Fibroblast of lung (primary cell): Measurements from ENCODE around the gene DLG2. TPM values are rescaled to one million over a fixed set of nuclear protein-coding genes. Genes with fewer than 3 reads are reported as not detected.

Source experiments
- DNase-seq, 2 donors: peaks; one replicate each; pipeline versions ENCODE4 v3.0.0 to v3.0.0-alpha.2; 2010; ENCODE audit warnings: low read depth in 2 of 2
- H2AFZ ChIP-seq: 2 replicates; pipeline ENCODE4 v1.5.1; 2012; ENCODE audit warnings: low read length, control low read depth, inconsistent platforms
- H3K27ac ChIP-seq: 2 replicates; pipeline ENCODE4 v1.5.1; 2011; ENCODE audit warnings: low read length, control low read depth; ENCODE audit not compliant: insufficient read depth
- H3K27me3 ChIP-seq: 2 replicates; pipeline ENCODE4 v1.5.1; 2011; ENCODE audit warnings: mild to moderate bottlenecking, low read length; ENCODE audit not compliant: control insufficient read depth, insufficient read depth
- H3K36me3 ChIP-seq: 2 replicates; pipeline ENCODE4 v1.5.1; 2011; ENCODE audit warnings: low read length; ENCODE audit not compliant: control insufficient read depth, insufficient read depth
- H3K4me1 ChIP-seq: 2 replicates; pipeline ENCODE4 v1.5.1; 2011; ENCODE audit warnings: low read length; ENCODE audit not compliant: control insufficient read depth, insufficient read depth; ENCODE audit errors: extremely low read depth
- H3K4me2 ChIP-seq: 2 replicates; pipeline ENCODE4 v1.5.1; 2011; ENCODE audit warnings: low read length, control low read depth; ENCODE audit not compliant: insufficient read depth; ENCODE audit errors: extremely low read depth
- H3K4me3 ChIP-seq, 4 experiments: fragments of 200-600 bp in 1 of 4; sonication (generic) in 1 of 4; replicated peaks in 1 of 4; 2 replicates each; pipeline ENCODE4 v1.5.1; 2011 to 2016; ENCODE audit warnings: low read length in 4 of 4, low read depth in 3 of 4, mild to moderate bottlenecking in 3 of 4, control low read depth in 2 of 4, inconsistent platforms in 1 of 4, mixed read lengths in 1 of 4; ENCODE audit not compliant: insufficient read depth in 1 of 4; ENCODE audit errors: control extremely low read depth in 1 of 4
- H3K79me2 ChIP-seq: 2 replicates; pipeline ENCODE4 v1.5.1; 2012; ENCODE audit warnings: mild to moderate bottlenecking, low read length, inconsistent platforms; ENCODE audit not compliant: control insufficient read depth, insufficient read depth
- H3K9ac ChIP-seq: 2 replicates; pipeline ENCODE4 v1.5.1; 2011; ENCODE audit warnings: mild to moderate bottlenecking, low read length, control low read depth; ENCODE audit not compliant: insufficient read depth
- H3K9me3 ChIP-seq: 2 replicates; pipeline ENCODE4 v1.5.1; 2012; ENCODE audit warnings: low read depth, low read length; ENCODE audit not compliant: control insufficient read depth, insufficient read depth
- H4K20me1 ChIP-seq: 2 replicates; pipeline ENCODE4 v1.5.1; 2011; ENCODE audit warnings: low read length; ENCODE audit not compliant: control insufficient read depth, insufficient read depth; ENCODE audit errors: extremely low read depth
- CTCF ChIP-seq, 2 donors: IDR thresholded peaks in 1 of 2; conservative IDR thresholded peaks in 1 of 2; 1 replicate in 1 of 2; 2 replicates in 1 of 2; pipeline ENCODE4 v1.5.1; 2011 to 2012; ENCODE audit warnings: low read length in 2 of 2, control low read depth in 1 of 2, inconsistent platforms in 1 of 2, low read depth in 1 of 2, mild to moderate bottlenecking in 1 of 2
- EZH2 ChIP-seq: IDR thresholded peaks from 2 replicates; pipeline ENCODE4 v1.5.1; 2012; ENCODE audit warnings: low read length, control low read depth, mild to moderate bottlenecking; ENCODE audit errors: missing control alignments
- polyA plus RNA-seq, 2 donors: library from polyadenylated mRNA; depleted of rRNA in 1 of 2; stranded (reverse) in 1 of 2; unstranded in 1 of 2; fragments of >200 nt; gene quantifications; 2 replicates each; pipeline ENCODE4 v1.2.1, GENCODE V29; 2011 to 2012; ENCODE audit warnings: missing spikeins in 1 of 2
- total RNA-seq: library from RNA; depleted of rRNA; stranded (reverse); fragments of >200 nt; gene quantifications from 2 replicates; pipeline ENCODE4 v1.2.1, GENCODE V29; 2014

DLG2 gene
- total and polyA plus RNA-seq, 2 donors (not counting 1 experiment from before 2014, with no cell fraction given), result 0.77 to 2.3 TPM

DNA sequence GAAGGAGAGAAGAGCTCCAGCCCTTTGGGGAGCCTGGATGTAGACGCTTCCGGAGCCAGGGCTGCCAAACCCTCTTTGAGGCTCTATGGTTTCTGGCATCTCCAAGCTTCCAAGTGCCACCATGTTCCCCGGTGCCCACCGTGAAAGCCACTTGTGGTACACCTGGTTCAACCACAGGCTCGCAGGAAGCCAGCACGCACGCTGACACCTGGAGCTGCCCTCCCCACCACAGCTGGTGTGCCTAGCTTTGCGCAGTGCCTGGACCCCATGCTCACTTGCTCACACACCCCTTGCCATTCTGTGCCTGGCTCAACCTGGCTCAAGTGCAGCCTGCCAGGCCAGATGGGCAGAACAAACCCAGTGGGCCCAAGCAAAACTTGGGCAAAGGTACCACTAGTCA, 831.4 kb downstream of the DLG2 start:
- Histone ChIP-seq H3K4me1 (no peaks in the 10 kb centered on the region), H3K4me2 (no peak overlapping the region), H3K27ac (no peak overlapping the region), H3K9ac (no peak overlapping the region), H2AFZ (no peak overlapping the region), H3K79me2 (no peaks in the 10 kb centered on the region), H3K36me3 (no peaks in the 10 kb centered on the region), H4K20me1 (no peaks in the 10 kb centered on the region), H3K27me3 (no peaks in the 10 kb centered on the region), H3K4me3 (no peak overlapping the region), H3K9me3 (no peaks in the 10 kb centered on the region)
- no peak for DNase-seq
- TF ChIP-seq EZH2 (no peak), CTCF (conservative IDR thresholded peaks at IDR 0.05 in 1 of 2, IDR thresholded peaks at IDR 0.05 in 1 of 2; ENCODE audit: low read depth in 1 of 2, low read length in 2 of 2) (no peak)

DNA sequence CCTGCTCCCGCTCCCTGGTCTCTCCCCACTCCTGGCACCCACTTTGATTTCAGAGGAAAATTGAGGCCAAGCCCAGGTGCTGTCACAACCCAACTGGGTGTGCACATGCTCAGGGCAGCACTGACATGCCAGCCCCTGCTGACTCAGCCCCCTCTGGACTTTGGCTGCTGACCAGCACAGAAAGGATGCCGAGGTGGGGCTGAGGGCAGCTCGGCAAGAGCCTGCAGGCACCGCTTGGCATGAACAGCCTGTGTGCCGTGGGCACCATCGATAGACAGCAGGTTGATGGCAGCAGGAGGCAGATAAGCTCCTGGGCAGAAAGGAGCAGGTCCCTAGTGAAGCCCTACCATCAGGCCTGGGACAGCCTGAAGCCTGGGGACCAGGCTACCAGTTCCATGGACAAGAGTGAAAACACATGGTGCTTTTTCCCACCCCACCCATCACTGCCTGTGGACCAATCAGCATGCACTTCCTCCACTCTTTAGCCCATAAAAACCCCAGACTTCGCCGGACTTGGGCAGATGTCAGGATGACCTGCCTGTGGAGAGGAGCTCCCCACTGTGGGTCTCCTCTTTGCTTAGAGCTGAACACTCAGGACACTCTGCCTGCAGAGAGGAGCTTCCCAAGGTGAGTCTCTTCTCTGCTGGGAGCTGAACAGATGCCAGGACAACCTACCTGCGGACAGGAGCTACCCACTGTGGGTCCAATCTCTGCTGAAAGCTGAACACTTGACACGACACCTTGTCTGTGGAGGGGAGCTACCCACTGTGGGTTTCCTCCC, 832.3 kb downstream of the DLG2 start:
- no peaks in the 10 kb centered on the region for H3K4me1 ChIP-seq
- H3K4me3 ChIP-seq, result no peak overlapping the region
- no peaks in the 10 kb centered on the region for H3K36me3 ChIP-seq
- no peaks in the 10 kb centered on the region for H3K79me2 ChIP-seq
- no peaks in the 10 kb centered on the region for H3K27me3 ChIP-seq
- H3K9me3 ChIP-seq, result no peaks in the 10 kb centered on the region
- H3K4me2 ChIP-seq, result no peak overlapping the region
- H3K9ac ChIP-seq, result no peak overlapping the region
- H4K20me1 ChIP-seq, result no peaks in the 10 kb centered on the region
- TF ChIP-seq EZH2 (no peak), CTCF (conservative IDR thresholded peaks at IDR 0.05 in 1 of 2, IDR thresholded peaks at IDR 0.05 in 1 of 2; ENCODE audit: low read depth in 1 of 2, low read length in 2 of 2) (no peak)
- no peak overlapping the region for H2AFZ ChIP-seq
- no peak overlapping the region for H3K27ac ChIP-seq
- DNase-seq, result no peak

DNA sequence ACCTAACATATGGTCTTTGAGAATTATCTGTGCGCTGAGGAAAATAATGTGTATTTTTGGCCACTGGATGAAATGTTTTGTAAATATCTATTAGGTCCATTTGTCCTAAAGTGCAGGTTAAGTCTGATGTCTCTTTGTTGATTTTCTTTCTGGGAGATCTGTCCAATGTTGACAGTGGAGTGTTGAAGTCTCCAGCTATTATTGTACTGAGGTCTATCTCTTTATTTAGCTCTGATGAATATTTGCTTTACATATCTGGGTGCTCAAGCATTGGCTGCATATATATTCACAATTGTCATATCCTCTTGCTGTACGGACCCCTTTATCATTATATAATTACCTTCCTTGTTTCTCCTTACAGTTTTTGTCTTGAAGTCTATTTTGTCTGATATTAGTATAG, 833.8 kb downstream of the DLG2 start:
- TF ChIP-seq CTCF (conservative IDR thresholded peaks at IDR 0.05 in 1 of 2, IDR thresholded peaks at IDR 0.05 in 1 of 2; ENCODE audit: low read depth in 1 of 2, low read length in 2 of 2), result no peak
- TF ChIP-seq EZH2, result no peak
- H3K36me3 ChIP-seq, result no peaks in the 10 kb centered on the region
- H2AFZ ChIP-seq, result no peak overlapping the region
- no peaks in the 10 kb centered on the region for H3K4me1 ChIP-seq
- H3K9ac ChIP-seq, result no peak overlapping the region
- no peaks in the 10 kb centered on the region for H4K20me1 ChIP-seq
- no peaks in the 10 kb centered on the region for H3K9me3 ChIP-seq
- H3K4me3 ChIP-seq, result no peak overlapping the region
- no peak overlapping the region for H3K4me2 ChIP-seq
- H3K27me3 ChIP-seq, result no peaks in the 10 kb centered on the region
- no peak for DNase-seq
- H3K79me2 ChIP-seq, result no peaks in the 10 kb centered on the region
- H3K27ac ChIP-seq, result no peak overlapping the region
